WTC11 (cell line): ENCODE results near the gene SEC22C. TPM values are rescaled to one million over a fixed set of nuclear protein-coding genes. Genes with fewer than 3 reads are reported as not detected.

Source experiments
- ATAC-seq: fragments of 200-7000 bp; cut with Tn5 transposase; 2 replicates; pipeline ENCODE4 v1.10.0; 2021; ENCODE audit warnings: mild to moderate bottlenecking, moderate library complexity
- CTCF ChIA-PET: fragments of 300-600 bp; sonication (Branson Sonifier 250); formaldehyde crosslinking; loops from one replicate; lab custom pipeline; 2021; ENCODE audit warnings: antibody characterized with exemption; lab: Charles Lee
- POLR2A ChIA-PET: fragments of 350-600 bp; sonication (Branson Sonifier 250); formaldehyde crosslinking; loops from one replicate; lab custom pipeline; 2021; ENCODE audit warnings: antibody characterized with exemption; lab: Charles Lee
- DNase-seq: peaks from one replicate; pipeline ENCODE4 v3.0.0; 2021; ENCODE audit warnings: low spot score
- H3K27ac Mint-ChIP-seq: 2 replicates; pipeline ENCODE4 v1.8.0; 2021; ENCODE audit warnings: mixed read lengths
- H3K27me3 Mint-ChIP-seq: 2 replicates; pipeline ENCODE4 v1.8.0; 2021; ENCODE audit warnings: low read depth, mild to moderate bottlenecking, moderate library complexity, mixed read lengths
- H3K36me3 Mint-ChIP-seq: 2 replicates; pipeline ENCODE4 v1.8.0; 2021; ENCODE audit warnings: mixed read lengths
- H3K4me1 Mint-ChIP-seq: 2 replicates; pipeline ENCODE4 v1.8.0; 2022; ENCODE audit warnings: mixed read lengths
- H3K4me3 Mint-ChIP-seq: 2 replicates; pipeline ENCODE4 v1.8.0; 2021; ENCODE audit warnings: mild to moderate bottlenecking, moderate library complexity, mixed read lengths
- H3K9me3 Mint-ChIP-seq: 2 replicates; pipeline ENCODE4 v1.8.0; 2021; ENCODE audit warnings: mixed read lengths
- ATF2 ChIP-seq: sonication (generic); formaldehyde crosslinking; IDR thresholded peaks from 2 replicates; pipeline ENCODE4 v1.8.1; 2022; ENCODE audit warnings: low read depth, missing genetic modification reagents, borderline replicate concordance
- ATF3 ChIP-seq: sonication (generic); formaldehyde crosslinking; conservative IDR thresholded peaks from 2 replicates; pipeline ENCODE4 v1.8.1; 2022; ENCODE audit warnings: mild to moderate bottlenecking, missing genetic modification reagents
- FOXJ3 ChIP-seq: sonication (generic); formaldehyde crosslinking; IDR thresholded peaks from 2 replicates; pipeline ENCODE4 v1.9.0; 2021; ENCODE audit warnings: missing genetic modification reagents, mild to moderate bottlenecking, borderline replicate concordance
- FOXK1 ChIP-seq: sonication (generic); formaldehyde crosslinking; IDR thresholded peaks from 2 replicates; pipeline ENCODE4 v1.8.0; 2022; ENCODE audit warnings: mild to moderate bottlenecking, moderate library complexity, missing genetic modification reagents
- FOXP1 ChIP-seq: sonication (generic); formaldehyde crosslinking; IDR thresholded peaks from 2 replicates; pipeline ENCODE4 v1.8.0; 2022; ENCODE audit warnings: missing genetic modification reagents, mild to moderate bottlenecking, moderate library complexity, borderline replicate concordance
- IRF2 ChIP-seq: sonication (generic); formaldehyde crosslinking; IDR thresholded peaks from 2 replicates; pipeline ENCODE4 v1.8.0; 2022; ENCODE audit warnings: low read depth, missing genetic modification reagents, borderline replicate concordance
- JAZF1 ChIP-seq: fragments of 250-450 bp; sonication (Bioruptor Pico); IDR thresholded peaks from 2 replicates; pipeline ENCODE4 v1.9.0; 2021; ENCODE audit warnings: moderate library complexity, mild to moderate bottlenecking, inconsistent platforms
- NFYB ChIP-seq: sonication (generic); formaldehyde crosslinking; conservative IDR thresholded peaks from 2 replicates; pipeline ENCODE4 v1.8.0; 2022; ENCODE audit warnings: low read depth, missing genetic modification reagents
- NR1H2 ChIP-seq: sonication (generic); formaldehyde crosslinking; IDR thresholded peaks from 2 replicates; pipeline ENCODE4 v1.9.0; 2021; ENCODE audit warnings: mild to moderate bottlenecking, moderate library complexity, missing genetic modification reagents
- PREB ChIP-seq: sonication (generic); formaldehyde crosslinking; IDR thresholded peaks from 2 replicates; pipeline ENCODE4 v1.8.1; 2022; ENCODE audit warnings: mild to moderate bottlenecking, missing genetic modification reagents, moderate library complexity, borderline replicate concordance
- PRRX2 ChIP-seq: fragments of 250-450 bp; sonication (Bioruptor Pico); IDR thresholded peaks from 2 replicates; pipeline ENCODE4 v1.8.0; 2021; ENCODE audit warnings: mild to moderate bottlenecking
- RORB ChIP-seq: fragments of 250-450 bp; sonication (Bioruptor Pico); IDR thresholded peaks from 2 replicates; pipeline ENCODE4 v1.9.0; 2021; ENCODE audit warnings: mild to moderate bottlenecking
- SMAD3 ChIP-seq: sonication (generic); formaldehyde crosslinking; IDR thresholded peaks from 2 replicates; pipeline ENCODE4 v1.8.0; 2022; ENCODE audit warnings: missing genetic modification reagents, mild to moderate bottlenecking, borderline replicate concordance
- SOX15 ChIP-seq: fragments of 250-450 bp; sonication (Bioruptor Pico); IDR thresholded peaks from 2 replicates; pipeline ENCODE4 v1.9.0; 2021; ENCODE audit warnings: mild to moderate bottlenecking
- STAT6 ChIP-seq: sonication (generic); formaldehyde crosslinking; conservative IDR thresholded peaks from 2 replicates; pipeline ENCODE4 v1.8.1; 2023; ENCODE audit warnings: mild to moderate bottlenecking, low read depth, missing genetic modification reagents, moderate library complexity
- ZBTB43 ChIP-seq: sonication (generic); formaldehyde crosslinking; IDR thresholded peaks from 2 replicates; pipeline ENCODE4 v1.8.1; 2023; ENCODE audit warnings: mild to moderate bottlenecking, missing genetic modification reagents
- ZMAT4 ChIP-seq: fragments of 250-450 bp; sonication (Bioruptor Pico); IDR thresholded peaks from 2 replicates; pipeline ENCODE4 v1.9.0; 2021; ENCODE audit warnings: mild to moderate bottlenecking
- ZNF121 ChIP-seq: sonication (generic); formaldehyde crosslinking; IDR thresholded peaks from 2 replicates; pipeline ENCODE4 v1.8.0; 2023; ENCODE audit warnings: missing genetic modification reagents
- ZNF138 ChIP-seq: sonication (generic); formaldehyde crosslinking; conservative IDR thresholded peaks from 2 replicates; pipeline ENCODE4 v1.8.1; 2022; ENCODE audit warnings: mild to moderate bottlenecking, moderate library complexity, missing genetic modification reagents
- ZNF263 ChIP-seq: sonication (generic); formaldehyde crosslinking; IDR thresholded peaks from 2 replicates; pipeline ENCODE4 v1.8.1; 2022; ENCODE audit warnings: low read depth, mild to moderate bottlenecking, moderate library complexity, missing genetic modification reagents
- ZNF281 ChIP-seq: sonication (generic); formaldehyde crosslinking; IDR thresholded peaks from 2 replicates; pipeline ENCODE4 v1.8.0; 2023; ENCODE audit warnings: mild to moderate bottlenecking, missing genetic modification reagents
- total RNA-seq: library from RNA; stranded (reverse); gene quantifications from 3 replicates; pipeline ENCODE4 v1.2.3, GENCODE V29; 2021

Gene SEC22C
- total RNA-seq, 1 experiment from 2014 or later = 37.0 TPM

- no peak for TF ChIP-seq ZNF121 (CRISPR knock-in tag)
- 0 out of 2 replicates have a peak, but pooled peaks have one; percentile 1 for TF ChIP-seq ATF3 (CRISPR knock-in tag)
- no peak for TF ChIP-seq ZNF263 (CRISPR knock-in tag)
- TF ChIP-seq FOXP1 (CRISPR knock-in tag) = peak; percentile 77; the same call in 1 of the 2 replicates
- TF ChIP-seq NFYB (CRISPR knock-in tag) = no peak
- TF ChIP-seq FOXJ3 = no peak
- no peak for TF ChIP-seq SMAD3 (CRISPR knock-in tag)
- no peaks in the 10 kb centered on the region for H3K27me3 Mint-ChIP-seq
- peaks cover 28% of the 10 kb centered on the region for H3K4me1 Mint-ChIP-seq
- peaks cover 22% of the 10 kb centered on the region for H3K36me3 Mint-ChIP-seq
- peak overlapping the region; percentile 97 for H3K27ac Mint-ChIP-seq
- ATAC-seq = peak; percentile 20
- ChIA-PET POLR2A (interaction anchor here (1.0 to 1.5 kb wide), 7 partner anchors 10 to 202 kb away, joined by 3 to 17 read pairs (median 4); partner anchors contain the start of genes SEC22C and SS18L2), CTCF (interaction anchor here (0.7 to 2.8 kb wide), 10 partner anchors 10 to 371 kb away, joined by 3 to 16 read pairs (median 4); partner anchors contain the start of genes SEC22C and SS18L2)
- peak; percentile 67 for DNase-seq
- peaks cover 4% of the 10 kb centered on the region for H3K9me3 Mint-ChIP-seq
- peak overlapping the region; percentile 89 for H3K4me3 Mint-ChIP-seq
These were observed 19.4 kb upstream of the SEC22C start for GRCh38 chr3:42600958-42601675.

- POLR2A ChIA-PET = interaction anchor here (0.6 to 1.5 kb wide), 9 partner anchors 9 to 203 kb away, joined by 3 to 17 read pairs (median 4); partner anchors contain the start of genes SEC22C and SS18L2
- no peak for TF ChIP-seq ZMAT4
- TF ChIP-seq IRF2 = no peak
- no peak for TF ChIP-seq STAT6 (CRISPR knock-in tag)
- no peak for TF ChIP-seq SMAD3 (CRISPR knock-in tag)
- TF ChIP-seq ZNF138 = no peak
- 0 out of 2 replicates have a peak, but pooled peaks have one; percentile 60 for TF ChIP-seq ZNF281 (CRISPR knock-in tag)
- TF ChIP-seq ATF2 = no peak
- no peak for TF ChIP-seq PRRX2 (CRISPR knock-in tag)
- TF ChIP-seq SOX15 = no peak
- no peak for TF ChIP-seq NR1H2
- TF ChIP-seq RORB (CRISPR knock-in tag) = no peak
- no peak for TF ChIP-seq PREB (CRISPR knock-in tag)
- TF ChIP-seq JAZF1 (CRISPR knock-in tag) = no peak
- no peak for TF ChIP-seq ZBTB43
- TF ChIP-seq FOXK1 (CRISPR knock-in tag) = peak; percentile 72
These were observed 18.6 kb upstream of the SEC22C start, which contains the start of gene NKTR for GRCh38 chr3:42600111-42600957. Gene NKTR, plus strand, starts transcription at chr3:42600686. Its CDS starts 321 bp downstream, at chr3:42601007.

More at GRCh38 chr3:42600111-42600957, 18.6 kb upstream of the SEC22C start, which contains the start of gene NKTR:
- ATAC-seq = peak; percentile 96
- CTCF ChIA-PET = interaction anchor here (0.7 to 2.8 kb wide), 10 partner anchors 10 to 371 kb away, joined by 3 to 16 read pairs (median 4); partner anchors contain the start of genes SEC22C and SS18L2
- H3K27ac Mint-ChIP-seq = peak within 1 kb of the TSS; percentile 99
- peaks cover 25% of the 10 kb centered on the region for H3K4me1 Mint-ChIP-seq
- H3K9me3 Mint-ChIP-seq = peaks cover 4% of the 10 kb centered on the region
- H3K27me3 Mint-ChIP-seq = no peaks in the 10 kb centered on the region
- peak within 1 kb of the TSS; percentile 89 for H3K4me3 Mint-ChIP-seq
- peak; percentile 100 for DNase-seq
- H3K36me3 Mint-ChIP-seq = peaks cover 28% of the 10 kb centered on the region
